NCI-H2029 treated with DMSO at 0.1 percent for 48 hours (cell line): Measurements from ENCODE around the gene ANAPC1.
"Not testable (repeated sequence)": the region's sequence is repeated elsewhere in the genome, so short reads cannot be mapped to it uniquely, and the experiment has no call there.

Experiments
- DNase-seq: peaks from one replicate; lab custom pipeline; 2025; lab: John Stamatoyannopoulos, UW

Gene ANAPC1

DNA sequence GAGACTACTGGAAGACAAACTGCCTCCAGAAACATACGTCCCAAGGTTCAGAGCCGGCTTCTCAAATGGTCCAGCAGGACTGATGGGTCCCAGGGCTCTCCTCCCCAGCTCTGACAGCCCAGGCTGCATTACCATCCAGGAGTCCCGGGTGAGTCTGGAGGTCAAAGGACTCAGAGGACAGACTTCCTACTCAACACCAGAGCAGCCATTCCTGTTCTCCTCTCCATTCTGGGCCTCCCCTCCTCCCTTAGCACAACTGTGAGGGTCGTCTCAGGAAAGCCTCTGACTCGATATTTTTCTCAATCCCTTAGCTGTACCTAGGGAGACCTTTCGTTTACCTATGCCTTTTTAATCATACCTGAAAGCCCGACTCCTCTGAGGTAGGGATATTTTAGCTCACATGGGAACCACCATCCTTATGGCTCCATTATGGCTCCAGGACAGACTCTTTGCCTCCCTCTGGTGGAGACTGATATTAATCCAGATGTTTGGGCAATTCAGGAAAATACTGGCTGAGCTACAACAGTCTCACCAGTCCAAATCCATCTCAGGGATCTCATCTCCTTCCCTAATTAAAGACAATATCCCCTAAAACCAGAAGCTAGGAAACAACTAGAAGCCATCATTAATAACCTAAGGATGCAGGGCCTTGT is 70.9 kb downstream of the ANAPC1 start:
- DNase-seq = not testable (repeated sequence)

DNA sequence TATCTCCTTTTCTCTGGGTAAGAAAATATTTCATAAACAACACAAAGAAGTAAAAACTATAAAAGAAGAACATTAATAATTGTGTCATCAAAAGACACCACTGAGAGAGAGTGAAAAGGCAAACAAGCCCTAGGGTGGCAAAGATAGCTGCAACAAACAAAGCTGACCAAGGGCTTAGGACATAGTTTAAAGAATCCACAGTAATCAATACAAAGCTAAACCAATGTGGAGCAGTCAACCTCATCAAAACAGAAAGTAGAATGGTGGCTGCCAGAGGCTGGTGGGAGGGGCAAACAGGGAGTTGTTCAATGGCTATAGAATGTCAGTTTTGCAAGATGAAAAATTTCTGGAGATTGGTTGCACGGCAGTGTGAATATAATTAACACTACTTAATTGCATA is 93.4 kb downstream of the ANAPC1 start:
- DNase-seq = not testable (repeated sequence)

DNA sequence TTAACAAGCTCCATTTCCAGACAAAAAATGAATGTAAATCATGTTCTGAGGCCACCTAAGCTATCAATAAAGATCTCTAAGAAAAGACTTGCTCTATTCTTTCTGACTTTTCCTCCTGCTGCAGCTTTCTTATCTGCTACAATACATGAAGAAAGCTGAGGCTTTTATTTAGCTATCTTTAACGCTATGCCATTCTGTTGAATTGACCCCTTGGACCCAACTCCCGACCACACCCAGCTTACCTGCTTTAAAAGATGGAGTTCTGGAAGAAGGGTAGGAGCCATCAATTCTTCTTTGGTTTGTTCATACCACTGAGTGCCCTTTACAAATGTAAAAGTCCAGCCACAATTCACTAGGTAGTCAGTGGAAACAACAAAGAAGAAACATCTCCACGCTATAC is 99.9 kb downstream of the ANAPC1 start:
- not testable (repeated sequence) for DNase-seq

DNA sequence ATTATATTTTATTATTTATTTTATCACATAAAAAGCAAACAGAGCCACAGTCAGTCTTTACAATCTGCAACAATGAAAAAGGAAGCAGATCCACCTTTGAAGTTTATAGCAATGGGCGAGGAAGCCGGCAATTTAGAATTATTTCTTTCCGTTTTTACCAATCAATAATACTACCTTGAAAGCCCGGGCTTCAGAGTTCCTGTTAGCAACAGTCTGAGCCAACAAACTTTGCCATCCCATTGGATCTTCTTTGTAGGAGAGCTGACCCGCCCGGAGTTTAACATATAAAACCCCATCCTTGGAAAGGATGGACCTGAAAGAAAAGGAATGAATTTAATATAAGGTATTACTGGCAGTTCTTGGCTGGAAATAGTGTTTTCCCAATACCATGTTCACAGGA is 101.8 kb downstream of the ANAPC1 start:
- not testable (repeated sequence) for DNase-seq

DNA sequence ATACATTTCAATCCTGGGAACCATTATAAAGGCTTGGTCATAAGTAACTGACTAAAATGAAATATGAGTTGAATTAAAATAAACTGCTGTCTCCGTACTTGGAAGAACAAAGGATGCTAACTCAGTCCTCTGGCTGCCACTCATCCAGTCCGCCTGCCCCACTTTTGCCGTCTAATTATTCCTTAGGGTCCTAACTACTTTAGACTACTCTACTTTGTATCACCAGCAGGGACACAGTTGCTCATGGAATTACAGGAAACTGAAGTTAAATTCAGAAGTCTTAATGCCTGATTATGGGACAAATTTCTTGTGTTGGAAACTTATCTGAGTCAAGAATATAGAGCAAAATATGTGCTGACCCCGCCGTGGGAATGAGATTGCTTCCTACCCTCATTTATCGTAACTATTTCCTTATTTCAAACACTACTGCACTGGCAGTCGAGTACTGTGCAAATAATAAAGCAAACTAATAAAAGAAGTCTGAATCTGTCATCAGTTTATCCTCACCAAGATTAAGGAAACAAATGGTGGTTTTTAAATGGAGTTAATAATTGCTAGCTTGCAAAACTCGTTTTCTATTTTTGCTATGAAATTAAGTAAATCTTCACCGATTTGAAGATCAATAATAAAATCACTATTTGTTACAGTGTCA is 102.4 kb downstream of the ANAPC1 start:
- not testable (repeated sequence) for DNase-seq

DNA sequence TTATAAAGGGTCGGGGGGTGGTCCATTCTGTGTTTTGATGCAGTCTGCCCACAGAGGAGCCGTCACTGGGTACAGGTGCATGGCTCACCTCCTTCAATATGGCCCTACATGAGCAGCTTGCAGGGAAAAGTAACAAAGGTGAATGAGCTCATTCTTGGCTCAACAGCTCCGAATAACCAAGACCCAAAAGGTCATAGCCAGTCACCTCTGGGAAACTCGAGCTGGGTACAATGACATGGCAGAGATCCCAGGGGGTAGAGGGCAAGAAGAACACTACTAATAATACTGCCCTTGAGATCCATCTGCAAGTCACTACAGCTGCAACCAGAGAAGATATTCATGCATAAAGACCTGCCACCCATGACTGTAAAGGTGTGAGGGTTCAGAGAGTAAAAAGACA is 106.8 kb downstream of the ANAPC1 start:
- not testable (repeated sequence) for DNase-seq

DNA sequence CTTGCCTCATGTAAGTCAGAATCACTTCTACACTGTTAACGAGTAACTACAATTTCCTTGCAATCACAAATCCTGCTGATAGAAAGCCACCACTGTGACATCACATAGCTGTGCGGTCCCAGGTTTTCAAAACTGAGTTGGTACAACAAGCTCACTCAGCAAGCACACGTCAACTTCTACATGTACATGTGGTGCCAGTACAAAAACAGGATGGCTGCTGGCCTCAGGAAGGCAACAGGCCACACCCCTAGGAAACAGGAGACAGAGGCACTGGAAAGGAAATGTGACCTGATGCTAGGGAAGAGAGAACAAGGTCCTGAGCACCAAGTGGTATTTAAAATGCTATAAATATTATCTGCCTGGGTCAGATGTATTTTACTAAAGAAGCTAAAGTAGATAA is 107.7 kb downstream of the ANAPC1 start:
- DNase-seq = not testable (repeated sequence)

DNA sequence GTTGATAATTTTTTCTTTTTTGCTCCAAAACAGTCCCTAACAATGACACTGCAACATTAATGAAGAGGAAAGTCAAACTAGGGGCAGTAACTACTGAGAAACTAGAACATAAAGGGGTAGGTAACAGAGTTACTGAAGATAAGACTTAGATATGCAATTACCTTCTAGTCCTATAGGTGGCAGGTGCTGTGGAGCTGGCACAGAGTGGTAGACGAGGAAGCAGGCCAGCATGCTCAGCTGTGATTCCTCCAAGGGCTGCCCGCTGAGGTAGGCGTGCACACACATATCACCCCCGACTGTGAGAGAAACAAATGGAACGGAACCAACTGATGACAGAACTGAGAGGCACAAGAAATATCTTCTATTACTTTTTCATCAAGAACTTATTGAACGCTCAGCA is 111.8 kb downstream of the ANAPC1 start:
- not testable (repeated sequence) for DNase-seq

DNA sequence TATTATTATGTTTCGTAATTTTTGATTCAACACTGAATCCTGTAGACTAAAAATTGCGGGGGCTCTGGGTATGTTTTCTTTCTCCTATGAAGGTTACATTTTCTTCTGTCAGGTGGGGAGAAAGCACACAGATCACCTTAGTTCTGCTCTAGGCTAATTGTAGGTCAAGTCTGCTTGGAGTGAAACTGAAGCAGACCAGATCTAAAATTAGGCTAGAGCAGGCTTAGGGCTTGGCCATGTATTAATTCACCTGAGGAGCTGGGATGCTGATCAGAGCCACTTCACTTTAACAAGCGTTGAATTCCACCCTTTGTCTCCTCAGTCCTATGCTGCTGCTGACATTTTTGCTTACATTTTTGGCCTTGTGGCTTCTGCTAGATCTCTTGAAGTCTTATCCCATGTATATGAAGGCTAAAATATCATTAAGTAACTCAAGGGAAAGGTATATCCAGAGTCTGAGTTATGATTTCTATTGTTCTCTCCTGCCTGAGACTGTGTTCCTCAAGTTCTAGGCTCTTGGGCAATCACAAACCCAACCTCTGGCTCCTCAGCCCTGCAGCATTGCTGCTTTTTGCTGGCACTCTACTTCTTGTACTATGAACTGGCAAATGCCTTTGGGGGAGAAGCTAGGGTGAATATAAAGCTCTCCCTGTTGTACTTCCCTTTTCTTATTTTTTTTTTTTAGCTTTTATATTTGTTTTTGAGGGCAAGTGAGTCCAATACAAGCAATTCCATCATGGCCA is 112.9 kb downstream of the ANAPC1 start:
- DNase-seq = not testable (repeated sequence)

DNA sequence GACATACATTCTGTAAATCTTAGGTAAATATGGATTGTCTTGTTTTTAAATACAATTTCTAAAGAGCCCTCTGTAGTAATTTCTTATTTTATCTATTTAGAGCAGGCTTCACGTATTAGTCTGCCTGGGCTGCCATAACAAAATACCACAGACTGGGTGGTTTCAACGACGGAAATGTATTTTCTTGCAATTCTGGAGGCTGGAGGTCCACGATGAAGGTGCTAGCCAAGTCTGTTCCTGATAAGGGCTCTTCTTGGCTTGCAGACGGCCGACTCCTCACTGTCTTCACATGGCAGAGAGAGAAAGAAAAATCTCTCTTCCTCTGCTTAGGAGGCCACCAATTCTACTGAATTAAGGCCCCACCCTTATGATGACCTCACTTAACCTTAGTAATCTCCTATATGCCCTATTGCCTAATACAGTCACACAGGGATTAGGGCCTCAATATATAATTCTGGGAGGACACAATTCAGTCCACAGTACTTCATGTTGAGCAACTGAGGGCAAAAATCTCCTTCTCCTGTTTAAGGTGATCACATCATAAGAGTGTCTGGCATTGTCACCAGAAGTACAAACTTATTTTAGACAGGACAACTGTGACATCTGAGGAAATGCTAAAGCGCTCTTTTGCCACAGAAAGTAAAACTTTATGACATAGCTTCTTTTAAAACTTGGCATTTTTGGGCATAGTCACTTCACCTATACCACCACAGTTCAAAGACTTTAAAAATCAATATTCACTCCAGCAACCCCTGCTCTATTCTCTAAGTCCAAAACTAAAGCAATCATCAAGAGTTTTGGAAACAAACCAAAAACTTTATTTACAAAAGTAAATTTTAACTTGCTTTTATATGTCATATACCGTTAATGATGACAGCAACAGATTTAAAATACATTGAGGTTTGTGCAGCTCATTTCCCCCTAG is 115.5 kb downstream of the ANAPC1 start:
- not testable (repeated sequence) for DNase-seq

DNA sequence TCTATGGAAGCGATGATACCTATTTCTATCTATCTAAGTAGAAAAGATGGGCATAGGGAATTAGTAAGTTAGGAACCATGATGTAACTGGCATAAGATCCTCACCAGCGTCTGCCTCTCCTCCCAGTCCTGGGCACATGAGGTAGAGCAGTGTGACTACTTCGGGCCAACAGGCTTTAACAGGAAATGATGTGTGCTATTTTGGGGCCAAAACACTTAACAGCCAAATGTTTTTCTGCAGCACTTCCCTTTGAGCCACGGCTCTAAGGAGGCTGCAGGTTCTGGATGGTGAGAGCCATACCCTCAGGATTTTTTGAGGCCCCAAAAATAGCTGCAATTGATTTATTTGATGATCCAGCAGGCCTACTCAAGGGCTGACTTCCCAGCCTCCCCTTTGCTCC is 116.9 kb downstream of the ANAPC1 start:
- DNase-seq = not testable (repeated sequence)

DNA sequence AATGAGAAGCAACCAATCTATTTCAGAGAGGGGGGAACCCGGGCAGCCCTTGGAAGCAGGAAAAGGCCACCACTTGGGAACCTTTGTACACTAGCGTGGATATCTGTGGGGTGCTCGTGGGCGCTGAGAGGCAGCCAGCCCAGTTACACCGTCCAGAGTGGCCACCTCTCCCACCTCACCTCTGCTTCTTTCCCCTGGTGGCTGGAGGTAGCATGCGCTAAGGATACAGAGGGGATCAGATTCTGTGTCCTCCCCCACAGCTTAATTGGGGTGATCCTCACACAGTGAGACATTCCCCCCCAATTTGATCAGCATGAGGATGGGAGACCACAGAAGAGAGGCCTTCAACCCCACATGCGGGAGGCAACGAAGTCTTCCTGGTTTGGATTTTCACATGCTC is 117.7 kb downstream of the ANAPC1 start:
- not testable (repeated sequence) for DNase-seq

DNA sequence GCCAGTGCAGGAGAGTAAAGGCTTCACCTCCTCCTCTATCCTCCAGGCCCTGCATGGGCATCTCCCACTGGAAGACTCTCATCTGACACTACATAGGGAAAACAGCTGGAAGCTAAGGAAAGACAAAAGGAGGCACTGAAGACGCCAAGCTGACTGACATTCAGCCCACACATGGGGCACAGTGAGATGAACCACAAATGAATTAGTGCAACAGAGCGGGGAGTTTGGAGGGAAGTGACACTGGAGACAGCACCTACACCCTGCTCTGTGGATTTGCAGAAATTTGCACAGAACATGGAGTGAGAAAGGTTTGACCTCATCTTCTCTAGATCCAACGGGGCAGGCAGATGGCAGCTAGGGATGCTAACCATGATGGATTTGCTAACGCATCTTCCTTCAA is 119.8 kb downstream of the ANAPC1 start:
- not testable (repeated sequence) for DNase-seq

DNA sequence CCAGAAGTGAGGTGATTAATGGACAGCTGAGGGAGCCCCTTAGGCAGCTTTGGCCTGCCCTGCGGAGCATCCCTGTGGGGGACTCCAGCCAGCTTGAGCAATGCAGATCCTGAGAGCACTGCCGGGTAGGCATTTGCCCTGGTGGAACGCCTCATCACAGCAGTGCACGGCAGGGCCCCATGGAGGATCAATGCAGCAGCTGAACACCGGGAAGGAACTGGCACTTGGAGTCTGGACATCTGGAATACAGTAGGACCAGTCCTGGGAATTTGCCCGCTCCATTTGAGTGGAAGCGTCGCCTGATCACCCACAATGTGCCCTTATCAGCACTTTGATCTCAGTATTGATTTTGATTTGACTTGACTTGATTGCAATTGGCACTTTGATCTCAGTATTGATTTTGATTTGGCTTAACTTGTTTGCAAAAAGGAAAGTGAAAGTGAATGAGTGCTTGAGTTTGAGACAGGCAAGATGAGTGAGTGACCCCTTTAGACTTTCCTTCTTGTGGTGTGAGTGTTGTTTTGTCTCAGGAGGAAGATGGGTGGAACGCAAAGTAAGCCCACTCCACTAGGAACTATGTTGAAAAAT is 123.2 kb downstream of the ANAPC1 start:
- not testable (repeated sequence) for DNase-seq

DNA sequence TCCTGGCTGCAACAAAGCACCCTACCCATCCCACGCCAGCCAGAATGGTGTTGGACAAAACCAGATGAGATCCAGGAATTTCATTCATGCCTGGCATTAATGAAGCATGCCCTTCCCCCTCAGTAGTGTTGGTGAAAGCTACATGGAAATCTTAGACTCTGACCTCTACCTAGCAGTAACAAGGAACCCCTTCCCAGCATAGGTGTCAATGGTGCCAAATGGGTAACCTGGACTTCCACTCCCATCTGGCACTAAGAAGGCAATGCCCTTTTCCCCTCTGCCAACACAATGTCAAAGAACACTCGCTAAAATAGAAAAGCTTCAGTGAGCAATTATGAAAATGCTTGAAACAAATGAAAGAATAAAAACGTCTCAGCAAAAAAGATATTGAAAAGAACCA is 131.5 kb downstream of the ANAPC1 start:
- DNase-seq = not testable (repeated sequence)

DNA sequence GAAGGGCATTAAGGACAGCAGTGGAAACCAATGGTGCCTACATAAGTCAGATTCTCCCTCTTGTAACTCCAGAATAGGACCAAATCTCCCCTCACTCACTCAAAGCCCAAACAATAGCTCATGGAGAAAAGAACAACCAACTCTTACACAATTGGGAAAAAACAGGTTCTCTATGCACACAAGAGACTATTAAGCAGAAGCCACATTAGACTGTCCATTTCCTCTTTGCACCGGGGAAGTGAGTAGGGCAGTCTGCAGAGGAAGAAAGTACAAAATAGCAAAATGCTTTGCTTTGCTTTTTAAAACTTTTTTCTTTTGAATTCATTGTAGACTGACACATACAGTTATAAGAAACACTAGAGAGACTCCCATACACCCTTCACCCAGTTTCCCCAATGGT is 133.4 kb downstream of the ANAPC1 start:
- not testable (repeated sequence) for DNase-seq

DNA sequence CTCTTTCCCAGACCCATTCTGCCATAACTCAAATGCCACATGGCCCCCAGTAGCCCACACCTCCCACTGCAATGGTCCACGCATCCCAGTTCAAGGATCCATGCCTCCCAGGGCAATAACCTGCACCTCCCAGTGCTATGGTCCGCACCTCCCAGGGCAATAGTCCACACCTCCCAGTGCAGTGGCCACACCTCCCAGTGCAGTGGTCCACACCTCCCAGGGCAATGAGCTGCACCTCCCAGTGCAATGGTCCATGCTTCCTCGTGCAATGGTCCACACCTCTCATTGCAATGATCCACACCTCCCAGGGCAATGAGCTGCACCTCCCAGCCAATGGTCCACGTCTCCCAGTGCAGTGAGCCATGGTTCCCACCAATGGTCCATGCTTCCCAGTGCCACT is 135.6 kb downstream of the ANAPC1 start:
- not testable (repeated sequence) for DNase-seq

DNA sequence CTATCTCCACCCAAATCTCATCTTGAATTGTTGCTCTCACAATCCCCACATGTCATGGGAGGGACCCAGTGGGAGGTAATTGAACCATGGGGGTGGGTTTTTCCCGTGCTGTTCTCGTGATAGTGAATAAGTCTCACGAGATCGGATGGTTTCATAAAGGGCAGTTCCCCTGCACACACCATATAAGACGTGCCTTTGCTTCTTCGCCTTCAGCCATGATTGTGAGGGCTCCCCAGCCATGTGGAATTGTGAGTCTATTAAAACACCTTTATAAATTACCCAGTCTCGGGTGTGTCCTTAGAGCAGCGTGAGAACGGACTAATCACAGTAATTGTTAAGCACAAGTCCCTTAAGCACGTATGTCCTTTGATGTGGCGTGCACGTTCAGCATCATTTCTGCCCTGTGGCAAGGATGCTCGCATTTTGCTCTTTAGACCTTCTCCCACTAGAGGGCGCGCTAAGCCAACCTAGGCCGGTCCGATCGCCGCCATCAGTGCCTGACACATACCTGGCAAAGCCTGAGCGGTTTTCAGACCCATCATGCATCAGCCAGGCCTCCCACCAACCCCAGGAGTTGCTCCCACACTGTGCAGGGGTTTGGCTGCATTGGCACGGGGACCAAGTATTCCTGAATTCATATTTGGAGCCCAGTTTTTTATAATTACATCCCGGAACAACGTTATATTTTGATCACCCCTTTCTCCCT is 136.4 kb downstream of the ANAPC1 start:
- not testable (repeated sequence) for DNase-seq

DNA sequence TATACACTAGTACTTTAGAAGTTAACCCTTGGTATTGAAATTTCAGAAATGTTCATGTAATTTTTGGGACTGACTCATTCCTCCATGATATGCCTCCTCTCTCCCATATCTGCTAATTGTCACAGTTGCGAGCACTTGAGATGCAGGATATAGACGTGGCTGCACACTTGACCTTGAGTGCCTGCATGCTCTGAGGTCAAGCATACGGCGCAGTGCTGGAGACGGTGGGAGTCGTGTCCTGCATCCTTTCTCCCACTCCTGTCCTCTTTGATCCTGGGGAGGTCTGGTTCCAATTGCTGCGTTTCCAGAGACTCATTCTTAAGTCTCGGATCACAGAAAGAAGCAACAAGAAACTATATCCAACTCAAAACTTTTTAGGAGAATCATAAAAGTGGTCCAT is 139.2 kb downstream of the ANAPC1 start:
- not testable (repeated sequence) for DNase-seq

DNA sequence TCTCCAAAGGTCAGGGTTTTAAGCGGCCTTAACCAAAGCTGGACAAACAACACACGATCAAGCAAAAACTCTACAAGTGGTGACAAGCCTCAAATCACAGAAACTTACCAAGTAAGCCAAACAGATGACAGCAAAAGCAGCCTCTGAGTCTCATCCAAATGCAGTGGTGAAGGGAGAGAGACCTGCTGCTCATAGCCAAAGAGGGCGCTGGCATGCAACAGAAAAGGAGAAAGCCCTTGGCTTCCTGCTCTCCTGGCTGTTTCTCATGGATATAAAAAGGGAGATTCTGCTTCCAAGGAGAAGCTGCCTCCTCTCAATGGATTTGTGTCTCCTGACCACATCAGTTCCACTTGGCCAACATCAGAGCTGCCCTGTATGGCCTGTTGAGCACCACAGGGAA is 142.5 kb downstream of the ANAPC1 start:
- not testable (repeated sequence) for DNase-seq
